Midbrain (tissue), 1 donor: ENCODE results near the gene OSBPL2.

Experiments
- DNase-seq: peaks from one replicate; lab custom pipeline; 2025; lab: John Stamatoyannopoulos, UW

OSBPL2 gene

DNA sequence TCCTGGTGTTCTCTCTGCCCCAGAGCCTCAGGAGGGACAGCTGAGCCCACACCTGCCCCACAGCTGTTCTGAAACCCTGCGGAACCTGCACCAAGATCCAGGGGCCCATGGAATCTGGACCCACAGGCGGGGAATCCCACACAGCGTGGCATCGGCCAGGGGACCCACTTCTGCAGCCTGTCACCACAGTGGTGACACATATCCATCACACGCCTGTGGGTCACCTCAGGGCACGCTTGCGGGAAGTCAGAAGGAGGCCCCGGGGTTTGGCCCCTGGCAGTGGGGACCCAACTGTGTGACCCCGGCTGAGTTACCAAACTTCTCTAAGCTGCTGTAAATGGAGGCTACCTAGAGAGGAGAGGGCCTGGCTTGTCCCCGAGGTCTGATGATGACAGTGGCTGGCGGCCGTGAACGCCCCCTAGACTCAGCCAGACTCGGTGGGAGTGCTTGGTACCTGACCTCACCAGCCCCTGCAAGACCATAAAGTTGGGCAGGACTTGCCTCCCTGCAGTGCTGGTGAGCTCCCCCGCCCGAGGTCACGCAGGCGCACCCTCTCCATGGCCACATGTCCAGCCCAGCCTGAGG is 16.0 kb upstream of the OSBPL2 start:
- no peak for DNase-seq

DNA sequence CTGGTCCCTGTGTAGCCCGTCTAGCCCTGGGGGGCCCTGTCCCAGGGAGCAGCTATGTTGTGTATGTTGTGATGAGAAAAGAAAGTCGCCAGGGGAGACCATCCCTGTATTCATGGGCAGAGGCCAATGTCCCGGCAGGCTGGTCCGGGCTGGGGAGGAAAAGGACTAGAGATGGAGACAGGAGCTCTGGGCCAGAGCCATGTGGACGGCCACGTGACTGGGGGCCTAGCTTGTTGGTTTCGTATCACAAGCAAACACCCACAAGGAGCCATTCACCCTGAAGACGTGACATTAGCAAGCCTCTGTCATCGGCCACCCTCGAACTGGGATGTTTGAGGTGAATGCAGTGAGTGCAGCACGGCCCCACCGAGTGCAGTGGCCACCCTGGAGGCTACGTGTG is 15.3 kb upstream of the OSBPL2 start:
- DNase-seq, result no peak

DNA sequence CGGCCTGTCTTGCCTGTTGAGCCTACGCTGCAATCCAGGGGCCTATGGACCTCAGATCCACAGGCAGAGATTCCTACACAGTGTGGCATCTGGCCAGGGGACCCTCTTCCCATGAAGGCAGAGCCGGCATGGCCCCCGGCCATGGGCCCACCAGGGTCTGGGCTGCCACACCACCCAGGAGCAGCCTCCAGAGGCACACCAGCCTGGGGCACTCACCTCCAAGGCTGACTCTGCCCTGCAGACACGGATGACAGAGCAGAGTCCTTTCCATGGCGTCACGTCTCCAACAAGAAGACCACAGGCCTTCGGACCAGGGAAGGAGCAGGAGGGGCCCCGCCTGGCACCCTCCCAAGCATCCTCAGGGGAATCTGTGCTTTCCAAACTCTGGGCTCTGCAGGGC is 14.8 kb upstream of the OSBPL2 start:
- DNase-seq, result no peak

DNA sequence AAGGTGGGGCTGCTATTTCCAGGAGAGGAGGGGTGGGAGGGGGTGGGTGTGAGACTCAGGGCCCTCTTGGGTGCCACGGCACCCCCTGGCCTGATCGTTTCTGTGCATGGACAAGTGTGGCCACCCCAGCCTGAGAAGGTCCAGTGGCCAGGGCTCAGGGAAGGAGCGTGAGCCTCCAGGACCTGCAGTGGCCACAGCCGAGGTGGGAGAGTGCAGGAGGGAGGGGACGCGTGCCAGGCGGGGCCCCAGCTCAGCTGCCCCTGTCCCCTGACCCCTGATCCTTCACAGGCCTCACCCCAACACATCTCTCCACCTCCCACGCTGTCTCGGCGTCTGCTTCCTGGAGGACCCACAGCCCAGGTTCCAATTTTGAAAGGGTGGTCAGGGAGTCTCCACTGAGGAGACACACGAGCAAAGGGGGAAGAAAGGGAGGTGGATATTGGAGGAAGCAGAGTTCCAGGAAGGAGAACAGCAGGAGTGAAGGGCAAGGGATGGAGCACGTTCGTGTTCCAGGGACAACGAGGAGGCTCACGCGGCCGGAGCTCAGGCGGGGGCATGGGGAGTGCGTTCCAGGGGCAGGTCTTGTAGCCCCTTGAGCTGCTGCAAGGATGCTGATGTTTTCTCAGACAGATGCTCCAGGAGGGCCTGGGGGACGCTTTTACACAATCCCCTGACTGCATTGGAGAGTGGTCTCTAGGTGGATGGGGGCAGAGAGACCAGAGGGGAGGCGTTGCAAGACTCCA is 14.0 kb upstream of the OSBPL2 start:
- no peak for DNase-seq

DNA sequence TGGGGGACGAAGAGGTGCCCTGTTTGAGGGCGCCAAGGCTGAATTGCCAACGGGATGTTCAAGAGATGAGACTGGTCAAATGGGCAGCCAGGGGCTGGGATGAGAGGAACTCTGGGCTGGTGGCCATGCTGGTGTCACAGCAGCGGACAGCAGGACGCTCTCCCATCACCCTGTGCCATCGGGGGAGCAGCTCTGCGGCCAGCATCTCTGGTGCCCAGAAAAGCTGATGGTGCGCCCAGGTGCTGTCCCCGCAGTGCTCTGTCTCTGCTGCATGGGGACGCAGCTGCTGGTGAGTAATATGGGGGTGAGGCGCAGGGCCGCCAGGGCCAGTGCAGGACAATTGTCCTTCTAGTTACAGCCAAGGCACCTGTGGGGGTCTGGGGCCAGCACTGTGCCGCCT is 13.3 kb upstream of the OSBPL2 start:
- DNase-seq, result no peak

DNA sequence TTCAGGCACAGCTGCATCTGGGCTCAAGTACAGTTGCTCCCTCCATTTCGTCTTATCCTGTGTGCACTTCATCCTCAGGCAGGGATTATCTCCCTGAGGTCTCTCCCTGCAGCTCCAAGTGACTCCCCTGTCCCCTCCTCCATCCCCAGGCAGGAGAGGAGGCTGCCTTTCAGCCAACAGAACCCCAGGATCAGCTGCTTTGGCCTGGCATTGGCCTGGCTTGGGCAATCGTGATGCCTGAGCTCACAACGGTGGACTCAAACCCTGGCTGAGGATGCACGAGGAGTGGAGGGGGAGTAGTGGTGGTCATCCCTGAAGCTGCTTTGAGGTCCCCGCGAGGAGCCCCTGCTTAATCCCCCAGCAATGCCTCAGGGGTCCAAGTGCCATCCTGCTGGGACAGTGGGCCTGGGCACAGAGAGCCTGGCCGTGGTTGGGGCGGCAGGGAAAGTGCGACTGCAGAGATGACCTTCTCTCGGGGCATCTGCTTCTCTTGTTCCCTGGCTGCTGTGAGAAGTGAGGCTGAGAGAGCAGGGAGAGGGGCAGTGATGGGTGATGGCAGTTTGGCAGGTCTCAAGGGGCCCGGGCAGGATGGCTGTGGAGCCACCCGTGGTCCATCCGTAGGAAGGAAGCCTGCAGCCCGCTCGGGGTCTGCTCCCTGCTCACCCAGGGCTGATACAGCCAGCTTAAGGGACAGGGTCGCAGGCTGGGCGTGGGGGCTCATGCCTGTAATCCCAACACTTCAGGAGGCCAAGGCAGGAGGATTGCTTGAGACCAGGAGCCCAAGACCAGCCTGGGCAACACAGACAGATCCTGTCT is 12.3 kb upstream of the OSBPL2 start:
- DNase-seq, result no peak

DNA sequence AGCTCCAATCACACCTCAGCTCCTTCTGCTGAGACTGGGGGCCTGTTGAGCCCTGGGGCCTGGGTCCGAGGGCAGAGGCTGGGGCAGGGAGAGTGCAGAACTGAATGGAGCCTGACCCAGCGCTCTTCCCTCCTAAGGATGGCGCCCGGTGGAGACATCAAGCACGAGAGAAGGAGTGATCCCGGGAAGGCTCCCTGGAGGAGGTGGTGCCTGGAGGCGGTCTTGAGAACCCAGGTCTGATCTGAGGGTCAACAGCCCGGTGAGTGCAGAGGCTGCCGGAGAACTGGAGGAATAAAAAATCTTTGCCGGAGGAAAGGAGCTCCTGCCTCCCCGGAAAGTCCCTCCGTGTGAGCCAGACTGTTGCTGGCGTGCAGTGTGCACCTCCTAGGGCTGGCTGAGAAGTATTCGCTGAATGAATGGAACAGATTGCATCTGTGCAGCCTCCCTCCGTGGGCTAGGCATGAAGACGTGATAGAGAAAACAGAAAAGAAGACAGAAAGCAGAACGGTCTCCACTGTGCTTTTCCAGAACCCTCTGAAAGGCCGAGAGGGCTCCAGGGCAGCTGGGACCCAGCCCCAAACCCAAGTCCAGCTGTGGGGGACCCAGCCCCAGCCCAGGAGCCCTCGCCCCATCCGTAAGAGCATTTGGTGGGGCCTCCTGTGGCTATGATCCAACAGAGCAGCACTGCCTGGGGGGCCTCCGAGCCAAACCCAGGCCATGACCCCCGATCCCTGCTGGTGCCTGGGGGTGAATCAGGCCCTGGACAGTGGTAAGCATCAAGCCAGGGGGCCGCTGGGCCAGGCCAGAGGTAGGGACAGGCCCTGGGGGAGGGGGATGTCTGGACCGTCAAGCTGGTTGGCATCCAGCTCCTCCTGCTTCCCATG is 11.4 kb upstream of the OSBPL2 start:
- DNase-seq, result no peak

DNA sequence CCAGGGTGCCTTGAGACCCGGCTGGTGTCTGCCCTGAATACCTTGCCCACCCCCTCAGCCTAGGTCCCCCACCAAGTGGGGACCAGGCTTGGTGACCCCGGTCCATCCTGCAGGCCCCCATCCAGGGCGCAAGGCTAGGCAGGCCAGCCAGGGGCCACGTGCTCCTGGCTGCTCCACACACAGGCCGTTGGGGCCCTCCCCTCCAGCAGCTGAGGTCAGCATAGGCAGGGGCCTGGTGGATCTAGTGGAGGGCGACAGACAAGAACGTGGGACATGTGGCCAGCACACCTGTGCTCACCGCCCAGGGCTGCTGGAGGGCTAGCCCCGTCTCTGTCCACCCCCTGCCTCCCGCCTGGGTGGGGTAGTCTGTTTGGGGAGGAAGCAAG is 10.7 kb upstream of the OSBPL2 start:
- no peak for DNase-seq

DNA sequence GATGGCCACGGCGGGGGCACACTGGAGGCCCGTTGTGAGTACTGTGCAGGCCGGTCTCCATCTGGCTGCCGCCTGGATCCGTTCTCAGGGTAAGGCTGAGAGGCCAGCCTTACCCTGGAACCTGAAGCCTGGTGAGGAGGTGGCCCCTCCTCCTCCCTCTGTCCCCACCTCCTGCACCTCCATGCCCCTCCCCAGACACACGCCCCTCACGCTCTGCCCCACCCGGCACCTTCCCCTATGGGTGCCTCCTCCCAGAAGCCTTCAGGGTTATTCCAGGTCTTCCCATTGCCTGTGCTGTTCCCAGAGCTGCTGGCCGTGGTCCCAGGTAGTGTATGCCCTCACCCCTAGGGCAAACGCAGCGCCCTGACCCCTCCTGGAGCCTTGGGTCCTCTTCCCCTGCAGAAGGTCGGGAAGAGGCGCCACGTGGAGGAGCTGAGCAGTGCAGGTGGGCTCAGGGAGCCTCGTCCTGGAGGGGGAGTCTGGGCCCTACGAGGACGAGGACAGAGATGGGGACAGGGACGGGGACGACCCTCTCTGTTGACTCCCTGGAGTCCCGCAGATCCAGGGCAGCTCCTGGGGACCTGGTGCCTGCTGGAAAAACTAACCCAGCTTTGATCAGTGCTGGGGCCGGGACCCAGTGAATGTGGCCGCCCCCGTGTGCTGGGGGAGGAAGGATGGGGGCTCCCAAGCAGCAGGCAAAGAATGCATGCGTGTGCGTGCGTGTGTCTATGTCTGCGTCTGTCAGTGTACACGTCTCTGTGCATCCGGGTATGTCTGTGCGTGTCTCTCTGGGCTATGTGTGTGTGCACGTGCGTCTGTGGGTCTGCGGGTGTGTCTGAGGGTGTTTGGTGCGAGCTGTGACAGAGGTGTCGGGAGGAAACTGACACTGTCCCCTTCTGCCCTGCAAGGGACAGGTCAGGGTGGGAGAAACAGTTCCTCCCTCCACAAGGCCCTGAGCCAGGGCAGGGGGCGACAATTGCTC is 10.1 kb upstream of the OSBPL2 start:
- no peak for DNase-seq

DNA sequence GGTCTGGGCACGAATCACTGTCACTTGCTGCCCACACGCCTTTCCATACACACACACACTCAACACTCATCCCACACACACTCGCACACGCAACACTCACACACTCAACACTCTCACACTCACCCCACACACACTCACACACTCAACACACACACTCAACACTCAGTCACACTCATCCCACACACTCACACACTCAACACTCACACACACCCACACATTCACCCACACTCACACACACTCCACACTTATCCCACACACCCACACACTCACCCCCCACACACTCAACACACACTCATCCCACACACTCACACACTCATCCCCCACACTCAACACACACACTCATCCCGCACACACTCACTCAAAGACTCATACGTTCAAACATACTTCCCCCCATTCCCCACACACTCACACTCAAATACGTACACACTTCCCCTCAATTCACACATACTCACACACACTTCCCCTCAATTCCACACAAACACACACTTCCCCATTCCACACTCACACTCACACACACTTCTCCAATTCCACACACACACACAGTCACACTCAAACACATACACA is 9.3 kb upstream of the OSBPL2 start:
- no peak for DNase-seq

DNA sequence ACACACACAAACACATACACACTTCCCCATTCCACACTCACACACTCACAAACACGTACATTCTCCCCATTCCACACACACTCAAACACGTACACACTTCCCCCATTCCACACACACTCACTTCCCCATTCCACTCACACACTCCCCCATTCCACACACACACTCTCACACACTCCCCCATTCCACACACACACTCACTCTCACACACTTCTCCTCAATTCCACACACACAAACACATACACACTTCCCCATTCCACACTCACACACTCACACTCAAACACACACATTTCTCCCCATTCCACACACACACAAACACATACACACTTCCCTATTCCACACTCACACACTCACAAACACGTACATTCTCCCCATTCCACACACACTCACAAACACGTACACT is 8.7 kb upstream of the OSBPL2 start:
- no peak for DNase-seq

DNA sequence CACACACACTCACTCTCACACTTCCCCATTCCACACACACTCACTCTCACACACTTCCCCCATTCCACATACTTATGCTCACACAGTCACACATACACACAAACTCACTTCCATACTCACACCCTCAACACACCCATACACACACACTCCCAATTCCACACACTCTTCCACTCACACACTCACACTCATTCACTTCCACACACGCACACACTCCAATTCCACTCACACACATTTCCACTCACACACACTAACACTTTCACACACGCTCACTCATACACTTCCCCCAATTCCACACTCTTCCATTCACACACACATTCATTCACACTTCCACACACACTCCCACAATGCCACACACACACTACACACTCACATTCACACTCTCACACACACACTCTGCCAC is 8.0 kb upstream of the OSBPL2 start:
- DNase-seq, result no peak

DNA sequence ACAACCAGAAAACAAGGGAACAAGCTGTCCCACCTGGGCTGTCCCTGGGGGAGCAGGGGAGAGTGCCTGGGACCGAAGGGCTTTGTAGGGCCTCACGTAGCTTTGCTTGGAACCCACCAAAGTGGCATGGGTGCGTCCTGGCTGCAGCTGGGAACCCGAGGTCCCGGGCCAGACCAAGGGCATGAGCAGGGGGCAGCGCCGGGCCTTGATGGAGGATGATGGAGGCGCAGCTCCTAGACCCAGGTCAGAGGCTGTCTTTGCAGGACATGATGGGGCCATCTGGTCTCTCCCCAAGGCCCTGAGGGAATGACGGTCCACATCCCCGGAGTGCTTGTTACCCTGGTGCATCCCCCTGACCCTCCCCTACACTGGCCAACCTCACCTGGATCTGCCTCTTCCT is 7.6 kb upstream of the OSBPL2 start:
- DNase-seq, result no peak

DNA sequence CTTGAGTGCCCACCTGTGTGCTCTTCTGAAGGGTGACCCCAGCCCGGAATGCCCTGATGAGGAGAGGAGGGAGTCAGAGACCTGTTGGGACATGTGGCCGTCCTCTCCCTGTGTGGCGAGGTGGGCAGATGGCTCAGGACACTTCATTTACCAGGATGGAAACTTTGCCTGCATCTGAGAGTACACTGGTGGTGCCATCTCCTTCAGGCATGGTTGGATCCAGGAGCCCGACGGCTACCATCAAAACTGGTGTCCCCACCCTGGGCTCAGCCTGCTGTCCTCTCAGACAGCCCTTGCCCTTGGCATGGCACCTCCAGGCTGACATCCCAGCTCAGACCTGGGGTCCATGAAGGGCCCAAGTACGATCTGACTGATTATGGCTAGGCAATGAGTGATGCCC is 7.0 kb upstream of the OSBPL2 start:
- DNase-seq, result no peak

DNA sequence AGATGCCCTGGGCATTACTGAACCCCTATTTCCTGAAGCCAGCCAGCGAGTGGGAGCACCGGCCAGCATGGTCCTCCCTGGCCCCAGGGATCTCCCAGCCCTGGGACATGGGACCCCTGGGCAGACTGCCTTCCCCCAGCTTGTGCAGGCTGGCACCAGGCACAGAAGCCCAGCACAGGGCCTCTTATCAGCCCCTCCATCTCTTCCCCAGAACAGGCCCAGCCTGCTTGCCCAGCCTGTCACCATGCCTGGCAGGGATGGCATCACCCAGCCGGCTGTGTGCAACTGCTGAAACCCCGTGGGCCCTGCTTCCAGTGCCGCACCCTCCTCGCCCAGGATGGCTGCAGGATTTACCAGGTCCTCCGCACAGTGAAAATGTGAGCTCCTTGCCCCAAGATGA is 6.1 kb upstream of the OSBPL2 start:
- DNase-seq, result no peak

DNA sequence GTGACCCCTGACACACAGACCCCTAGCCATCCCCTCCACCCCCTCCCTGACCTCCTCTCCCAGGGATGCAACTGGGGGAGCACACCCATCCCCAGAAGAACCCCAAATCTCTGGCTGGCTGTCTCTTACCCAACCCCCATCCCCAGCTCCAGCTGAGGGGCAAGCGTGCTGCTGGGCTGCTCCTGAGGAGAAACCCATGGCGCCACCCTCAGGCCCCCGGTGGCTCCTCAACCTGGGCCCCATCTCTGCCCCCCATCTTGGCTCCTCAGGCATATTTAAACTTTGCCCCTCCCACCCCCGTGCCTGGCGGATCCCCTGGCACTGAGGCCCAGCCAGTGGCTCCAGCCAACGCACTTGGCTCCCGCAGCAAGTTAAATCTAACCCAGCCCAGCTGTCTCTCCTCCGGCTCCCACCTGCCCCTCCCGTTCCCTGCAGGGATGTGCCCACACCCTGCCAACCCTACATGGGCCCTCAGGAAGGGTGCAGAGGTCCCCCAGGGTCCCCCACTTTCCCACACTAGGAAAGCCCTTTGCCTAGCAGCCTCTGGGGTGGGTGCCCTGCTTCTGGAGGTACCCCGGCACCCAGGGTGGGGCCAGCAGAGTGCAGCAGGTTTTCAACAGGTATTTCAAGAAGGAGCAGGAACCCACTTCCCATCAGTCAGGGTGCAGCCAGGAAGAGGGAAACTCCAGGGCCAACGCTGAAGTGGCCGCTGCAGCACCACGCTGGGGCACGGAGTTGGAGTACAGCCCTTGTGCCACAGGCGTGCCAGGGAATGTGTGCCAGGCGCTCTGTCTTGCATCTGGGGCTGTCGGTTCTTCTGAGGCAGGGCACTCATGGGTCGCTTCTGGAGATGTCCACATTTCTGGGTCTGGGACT is 5.3 kb upstream of the OSBPL2 start:
- no peak for DNase-seq

DNA sequence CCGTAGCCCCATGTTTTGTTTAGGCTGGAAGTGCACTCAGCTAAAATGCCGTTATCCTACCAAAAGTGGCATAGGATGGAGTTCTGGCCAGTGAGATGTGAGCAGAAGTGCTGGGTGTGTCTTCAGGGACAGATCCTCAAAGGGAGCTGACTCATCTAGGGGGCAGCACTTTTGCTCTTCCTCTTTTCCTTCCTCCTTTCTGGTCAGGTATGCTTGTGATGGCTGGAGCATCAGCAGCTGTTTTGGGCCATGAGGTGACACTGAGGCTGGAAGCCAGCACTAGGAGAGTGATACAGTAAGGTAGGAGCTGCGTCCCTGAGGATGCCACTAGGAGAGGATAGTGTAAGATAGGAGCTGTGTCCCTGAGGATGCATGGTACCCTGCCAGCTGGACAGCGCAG is 4.6 kb upstream of the OSBPL2 start:
- DNase-seq, result no peak

DNA sequence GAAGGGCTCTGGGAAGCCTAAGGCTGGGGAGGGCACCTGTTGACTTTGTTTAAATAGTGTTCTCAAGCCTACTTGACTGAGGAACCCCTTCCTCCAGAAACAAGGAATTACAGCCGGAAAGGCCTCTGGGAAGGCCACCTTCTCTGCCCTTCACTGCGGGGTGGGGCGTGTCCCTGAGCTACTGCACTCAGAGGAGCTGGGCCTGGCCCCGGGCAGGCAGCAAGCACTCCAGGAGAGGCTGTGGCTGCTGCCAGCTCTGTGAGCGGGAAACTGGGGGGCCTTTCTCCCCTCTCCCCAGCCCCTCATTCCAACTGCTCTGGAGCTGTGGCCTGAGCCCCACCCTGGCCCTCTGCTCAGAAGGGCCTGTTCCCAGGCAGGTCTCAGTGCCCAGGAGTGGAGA is 4.0 kb upstream of the OSBPL2 start:
- no peak for DNase-seq

DNA sequence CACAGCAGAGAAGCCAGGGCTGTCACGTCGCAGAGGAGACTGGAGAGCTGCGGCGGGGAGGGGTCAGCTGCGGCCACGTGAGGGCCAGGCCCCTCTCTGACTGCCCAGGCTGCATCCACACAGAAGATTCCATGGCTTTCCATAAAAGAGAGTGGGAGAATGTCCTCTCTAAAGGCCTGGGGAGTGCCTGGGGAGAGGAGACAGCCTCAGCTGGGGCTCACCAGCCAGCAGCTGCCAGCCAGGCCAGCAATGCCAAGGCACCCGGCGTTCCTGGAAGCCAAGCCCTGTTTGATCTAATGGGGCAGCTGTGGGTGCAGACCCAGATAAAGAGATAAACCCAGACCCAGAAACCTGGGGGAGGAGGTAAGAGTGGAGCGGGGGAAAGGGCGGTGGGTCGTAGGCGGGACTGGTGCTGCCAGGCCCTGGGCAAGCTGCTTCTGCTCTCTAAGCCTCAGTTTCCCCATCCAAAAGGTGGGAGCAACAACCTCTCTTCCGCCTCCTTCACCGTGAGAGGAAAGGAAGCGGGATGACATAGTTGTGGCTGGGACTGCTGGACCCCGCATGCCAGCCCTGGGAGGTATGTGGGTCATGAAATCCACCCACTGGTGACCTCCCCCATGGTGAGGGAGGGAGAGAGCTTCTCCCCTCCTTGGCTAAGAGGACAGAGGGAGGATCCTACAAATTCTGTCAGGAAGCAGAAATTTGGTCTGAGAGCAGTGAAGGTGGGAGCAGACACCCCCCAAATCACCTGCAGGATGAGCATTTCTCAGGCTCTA is 3.1 kb upstream of the OSBPL2 start:
- DNase-seq, result no peak
